GM19239 (cell line): ENCODE measurements around the gene COX8C.
A peak's percentile ranks its signal among the peaks of the same experiment; 100 is the strongest.

Source experiments
- DNase-seq: peaks from one replicate; pipeline ENCODE4 v3.0.0; 2011; ENCODE audit warnings: low spot score; ENCODE audit not compliant: insufficient read length
- FAIRE-seq: peaks from 2 replicates; lab custom pipeline; 2011; peaks lifted over from hg19 to GRCh38; lab: Jason Lieb, UNC

Gene COX8C, protein sequence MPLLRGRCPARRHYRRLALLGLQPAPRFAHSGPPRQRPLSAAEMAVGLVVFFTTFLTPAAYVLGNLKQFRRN

DNA sequence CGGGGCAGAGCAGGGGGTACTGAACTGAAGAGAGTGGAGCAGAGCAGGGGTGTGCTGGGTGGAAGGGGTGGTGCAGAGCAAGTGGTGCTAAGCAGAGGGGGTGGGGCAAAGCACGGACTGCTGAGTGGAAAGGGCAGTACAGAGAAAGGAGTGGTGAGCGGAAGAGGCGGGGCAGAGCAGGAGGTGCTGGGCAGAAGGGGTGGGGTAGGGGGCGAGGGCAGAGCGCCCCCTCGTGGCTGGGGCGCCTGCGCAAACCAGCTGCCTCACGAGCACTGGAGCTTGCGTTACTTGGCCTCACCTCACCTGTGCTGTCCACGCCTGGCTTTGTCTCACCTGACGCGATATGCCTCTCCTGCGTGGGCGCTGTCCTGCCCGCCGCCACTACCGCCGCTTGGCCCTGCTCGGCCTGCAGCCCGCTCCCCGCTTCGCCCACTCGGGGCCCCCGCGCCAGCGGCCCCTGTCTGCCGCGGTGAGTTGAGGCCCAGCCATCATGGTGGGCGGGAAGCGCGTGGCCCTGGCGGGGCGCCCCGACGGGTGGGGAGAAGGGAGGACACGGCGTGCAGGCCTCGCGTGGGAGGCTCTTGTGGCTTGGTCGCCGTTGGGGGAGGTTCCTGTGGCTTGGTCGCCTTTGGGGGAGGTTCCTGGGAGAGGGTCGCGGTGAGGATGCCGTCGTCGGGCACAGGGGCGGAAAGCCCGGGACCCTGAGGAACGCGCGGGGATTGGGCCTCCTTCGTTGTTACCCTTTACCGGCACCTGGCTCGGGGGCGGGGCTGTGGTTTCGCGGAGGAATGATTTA, at the start of gene COX8C:
TSS of gene COX8C (plus strand) at position 257 of the 796 bp plus-strand sequence. CDS start at position 344, 87 bp downstream.
- no peak for FAIRE-seq

GRCh38 chr14:93299416-93299815, 47.6 kb upstream of the COX8C start:
- DNase-seq (no peak), FAIRE-seq (no peak)

More for the DNA sequence above, at the start of gene COX8C:
- DNase-seq, result no peak

DNA sequence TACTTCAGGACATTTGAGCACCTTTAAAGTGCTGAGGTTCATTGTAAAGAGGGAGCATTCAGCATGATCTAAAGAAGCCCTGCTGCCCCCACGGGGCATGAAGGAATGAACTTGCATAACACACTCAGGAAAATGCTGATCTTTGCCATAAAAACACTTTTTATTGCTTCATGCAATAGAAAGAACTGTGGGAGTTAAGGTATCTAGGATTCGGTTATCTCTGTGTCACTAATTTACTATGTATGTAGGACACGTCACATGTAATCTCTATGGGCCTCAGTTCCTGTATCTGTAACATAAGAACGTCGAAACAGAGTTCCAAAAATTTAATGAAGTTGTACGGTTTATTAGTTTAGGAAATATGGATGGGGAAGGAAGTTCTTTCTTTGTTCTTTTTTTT, 47.1 kb upstream of the COX8C start:
- DNase-seq (no peak), FAIRE-seq (no peak)

DNA sequence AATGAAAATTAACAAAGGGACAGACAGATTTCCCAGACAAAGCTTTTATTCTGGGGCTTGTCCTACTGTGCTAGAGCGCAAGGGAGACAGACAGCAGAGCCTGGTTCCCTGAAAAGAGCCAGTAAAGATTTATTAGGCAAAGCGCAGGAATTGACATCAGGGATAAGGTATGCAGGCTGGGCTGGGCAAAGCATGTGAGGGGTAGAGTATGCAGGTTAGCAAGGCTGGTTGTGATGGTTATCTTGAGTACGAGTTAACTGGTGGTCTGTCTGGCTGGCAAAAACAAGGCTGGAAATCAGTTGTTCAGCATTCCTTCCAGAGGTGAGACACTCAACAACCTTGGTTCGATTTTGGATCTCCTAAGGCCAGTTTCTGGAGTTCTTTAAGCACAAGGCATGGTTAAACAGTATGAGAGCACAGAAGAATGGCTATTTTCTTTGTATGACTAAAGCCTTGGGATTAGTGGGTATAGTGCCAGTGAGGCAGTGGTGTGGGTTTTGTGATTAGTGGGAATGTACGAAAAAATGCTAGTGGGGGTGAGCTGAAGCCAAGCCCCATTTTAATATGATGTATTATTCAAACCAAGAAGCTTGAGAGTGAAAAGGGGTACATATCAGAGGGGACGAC, 45.0 kb upstream of the COX8C start:
- no peak for FAIRE-seq

GRCh38 chr14:93302688-93303581, 44.0 kb upstream of the COX8C start:
- FAIRE-seq (no peak), DNase-seq (no peak)

More for the DNA sequence above, 45.0 kb upstream of the COX8C start:
- no peak for DNase-seq

DNA sequence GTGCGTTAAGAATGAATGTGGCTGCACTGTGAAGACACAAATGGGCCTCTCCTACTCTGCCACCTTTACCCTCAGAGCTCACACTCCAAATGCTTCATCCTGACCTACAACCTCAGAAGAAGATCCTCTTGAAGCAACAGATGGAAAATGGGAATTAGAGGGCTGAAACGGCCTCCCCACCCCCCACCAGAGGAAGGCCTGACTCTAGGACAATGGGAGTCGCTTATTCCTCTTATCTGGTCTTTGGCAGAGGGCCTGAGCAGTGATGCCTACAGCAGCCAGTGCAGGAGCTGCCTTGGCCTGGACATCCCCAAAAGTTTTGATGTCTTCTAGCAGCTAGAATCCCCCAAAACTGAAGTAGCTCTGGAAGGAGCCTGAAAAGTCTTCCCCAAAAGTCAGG, 43.3 kb upstream of the COX8C start:
- FAIRE-seq, result no peak
- DNase-seq, result no peak

GRCh38 chr14:93304771-93305170, 42.2 kb upstream of the COX8C start:
- no peak for FAIRE-seq

DNA sequence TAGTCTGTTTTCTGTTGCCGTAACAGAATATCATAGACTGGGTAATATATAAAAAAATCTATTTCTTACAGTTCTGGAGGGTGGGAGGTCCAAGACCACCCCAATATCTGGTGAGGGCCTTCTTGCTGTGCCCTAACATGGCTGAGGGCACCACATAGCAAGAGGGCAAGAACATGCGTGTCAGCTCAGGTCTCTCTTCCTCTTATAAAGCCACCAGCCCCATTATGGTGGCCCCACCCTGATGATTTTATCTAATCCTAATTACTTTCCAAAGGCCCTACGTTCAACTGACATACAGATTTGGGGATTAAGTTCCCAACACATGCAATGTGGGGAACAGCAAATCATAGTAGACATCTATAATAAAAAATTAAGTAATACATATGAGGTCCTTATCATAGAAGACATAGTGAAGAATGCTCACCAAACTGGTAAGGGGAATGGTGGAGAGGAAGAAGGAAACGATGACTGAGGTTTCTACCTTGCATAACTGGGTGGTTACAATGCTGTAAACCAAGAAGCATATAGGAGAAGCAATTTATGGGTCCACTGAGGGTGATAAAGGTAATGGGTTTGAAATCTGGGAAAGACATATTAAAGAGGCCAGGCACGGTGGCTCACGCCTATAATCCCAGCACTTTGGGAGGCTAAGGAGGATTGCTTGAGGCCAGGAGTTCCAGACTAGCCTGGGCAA, 41.1 kb upstream of the COX8C start:
- FAIRE-seq, result no peak
- no peak for DNase-seq

More at GRCh38 chr14:93304771-93305170, 42.2 kb upstream of the COX8C start:
- DNase-seq, result no peak

- FAIRE-seq, result no peak
- DNase-seq, result no peak
Measured at GRCh38 chr14:93306812-93307211, 40.2 kb upstream of the COX8C start.

- FAIRE-seq (no peak), DNase-seq (no peak)
Measured at GRCh38 chr14:93308686-93309345, 38.2 kb upstream of the COX8C start.

GRCh38 chr14:93309427-93309966, 37.5 kb upstream of the COX8C start:
- DNase-seq (no peak), FAIRE-seq (no peak)

DNA sequence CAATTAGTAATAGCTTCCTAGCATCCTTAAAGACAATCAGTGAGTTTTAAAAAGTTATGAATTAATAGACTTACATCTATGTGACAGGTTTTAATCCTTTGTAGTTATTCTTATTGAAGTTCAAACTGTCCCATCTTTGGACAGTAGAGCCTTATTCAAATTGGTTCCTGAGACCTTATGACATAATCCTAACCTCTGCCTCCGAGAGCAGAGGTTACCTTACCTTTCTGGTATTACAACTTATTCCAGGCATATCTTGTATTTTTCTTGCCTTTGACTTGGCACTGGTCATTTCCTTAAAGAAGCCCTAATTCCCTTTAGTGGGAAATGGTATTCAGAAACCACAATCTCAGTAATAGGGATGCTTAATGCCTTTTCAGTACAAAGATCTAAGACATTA, 35.9 kb upstream of the COX8C start:
- FAIRE-seq, result peak; percentile 8

DNA sequence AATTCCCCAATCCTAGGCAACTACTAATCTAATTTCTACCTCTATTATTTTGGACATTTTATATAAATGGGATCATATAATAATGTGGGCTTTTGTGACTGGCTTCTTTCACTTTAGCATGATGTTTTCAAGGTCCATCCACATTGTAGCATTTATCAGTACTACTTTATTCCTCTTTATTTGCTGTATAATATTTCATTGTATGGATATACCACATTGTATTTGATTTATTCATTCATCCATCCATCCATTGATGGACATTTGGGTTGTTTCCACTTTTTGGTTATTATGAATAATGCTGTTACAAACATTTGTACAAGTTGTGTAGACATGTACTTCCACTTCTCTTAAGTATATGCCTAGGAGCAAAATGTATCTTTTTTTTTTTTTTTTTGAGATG, 31.4 kb upstream of the COX8C start:
- FAIRE-seq, result no peak
- DNase-seq, result no peak

More for the DNA sequence above, 35.9 kb upstream of the COX8C start:
- DNase-seq, result no peak

DNA sequence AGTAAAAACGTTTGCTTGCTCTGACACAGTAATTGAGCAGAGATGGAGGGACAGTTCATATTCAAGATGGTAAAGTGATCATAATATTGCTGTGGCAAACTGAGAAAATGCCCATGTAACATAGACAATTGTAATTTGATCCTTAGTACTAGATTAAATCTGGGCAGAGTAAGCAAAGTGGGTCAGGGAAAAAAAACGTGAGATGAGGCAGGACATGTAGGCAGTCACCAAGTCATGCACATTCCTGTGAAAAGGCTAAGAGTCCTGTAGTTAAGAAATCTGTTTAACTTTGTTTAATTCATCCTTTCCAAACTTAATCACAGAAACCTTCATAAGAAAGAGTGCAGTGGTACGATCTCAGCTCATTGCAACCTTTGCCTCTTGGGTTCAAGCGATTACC, 30.3 kb upstream of the COX8C start:
- DNase-seq (no peak), FAIRE-seq (peak; percentile 57)

GRCh38 chr14:93317210-93317874, 29.6 kb upstream of the COX8C start:
- DNase-seq, result no peak
- FAIRE-seq, result no peak

DNA sequence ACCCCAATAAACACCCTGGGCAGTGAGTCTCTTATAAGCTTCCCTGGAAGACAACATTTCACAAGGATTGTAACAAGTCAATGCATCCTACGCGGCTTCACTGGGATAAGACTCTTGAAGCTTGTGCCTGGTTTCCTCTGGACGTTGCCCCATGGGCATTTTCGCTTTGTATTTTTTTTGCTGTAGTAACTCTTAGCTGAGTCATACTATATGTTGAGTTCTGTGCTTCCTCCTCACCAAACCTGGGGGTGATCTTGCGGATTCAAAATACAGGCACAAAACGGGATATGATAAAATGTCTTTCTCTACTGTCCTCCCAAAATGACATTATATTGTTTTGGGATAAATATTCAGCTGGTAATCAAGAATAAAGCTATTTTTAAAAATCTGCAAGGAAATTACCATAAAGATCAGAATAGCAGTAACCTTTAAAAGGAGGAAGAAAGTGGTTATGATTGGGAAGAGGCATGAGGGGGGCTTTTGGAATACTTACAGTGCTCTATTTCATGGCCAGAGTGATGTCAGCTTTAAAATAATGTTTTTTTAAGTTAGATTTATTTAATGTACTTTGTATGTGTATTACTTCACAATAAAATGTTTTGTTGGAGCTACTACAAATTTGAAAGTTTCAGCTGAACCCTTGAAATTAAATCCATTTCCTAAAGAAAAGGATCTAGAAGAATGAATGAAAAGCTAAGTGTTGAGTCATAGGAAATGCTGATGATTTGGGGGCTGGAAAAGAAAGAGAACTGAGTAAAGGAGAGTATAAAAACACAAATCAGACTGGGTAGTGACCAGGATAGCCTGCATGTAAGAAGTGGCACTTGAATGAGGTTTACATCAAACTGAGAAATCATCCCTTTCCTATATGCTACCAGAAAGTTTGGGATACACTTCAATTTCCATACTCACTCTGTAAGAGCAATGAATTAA, 28.8 kb upstream of the COX8C start:
- FAIRE-seq, result no peak
- DNase-seq, result no peak

GRCh38 chr14:93318927-93319326, 28.1 kb upstream of the COX8C start:
- no peak for DNase-seq
- FAIRE-seq, result no peak

GRCh38 chr14:93319494-93319893, 27.5 kb upstream of the COX8C start:
- FAIRE-seq, result peak; percentile 64
- DNase-seq, result no peak
